HepG2 (cell line): Measurements from ENCODE around the gene TNPO3. TPM values are rescaled to one million over a fixed set of nuclear protein-coding genes. Genes with fewer than 3 reads are reported as not detected.
A peak's percentile ranks its signal among the peaks of the same experiment; 100 is the strongest.

Source experiments
- ATF6 ChIP-seq: sonication (generic); formaldehyde crosslinking; conservative IDR thresholded peaks from 2 replicates; pipeline ENCODE4 v1.4.0; 2020; ENCODE audit warnings: missing genetic modification reagents
- ATF7 ChIP-seq, 2 experiments: fragments of 450-650 bp in 1 of 2; sonication (generic) in 1 of 2; formaldehyde crosslinking in 1 of 2; IDR thresholded peaks; 2 replicates each; pipeline versions ENCODE4 v1.4.0 to v1.6.1; 2016 to 2020; ENCODE audit warnings: antibody characterized with exemption in 1 of 2, mild to moderate bottlenecking in 1 of 2, missing genetic modification reagents in 1 of 2
- BHLHE40 ChIP-seq: IDR thresholded peaks from 2 replicates; pipeline ENCODE4 v1.6.1; 2011; ENCODE audit warnings: low read length, improper control_type of control experiment
- CBX1 ChIP-seq: IDR thresholded peaks from one replicate; pipeline ENCODE4 v1.6.1; 2016; ENCODE audit warnings: antibody characterized with exemption, low read depth
- CREB1 ChIP-seq, 2 experiments: fragments of 450-650 bp in 1 of 2; IDR thresholded peaks; 2 replicates each; pipeline ENCODE4 v1.6.1; 2016 to 2017; ENCODE audit warnings: control low read depth in 1 of 2, mild to moderate bottlenecking in 1 of 2, missing compliant biosample characterization in 1 of 2, missing genetic modification characterization in 1 of 2
- E2F2 ChIP-seq: sonication (generic); formaldehyde crosslinking; IDR thresholded peaks from 2 replicates; pipeline ENCODE4 v1.4.0; 2020; ENCODE audit warnings: missing genetic modification reagents, borderline replicate concordance
- EZH2 ChIP-seq: conservative IDR thresholded peaks from 2 replicates; pipeline ENCODE4 v1.6.1; 2012; ENCODE audit warnings: mild to moderate bottlenecking, low read depth, low read length, moderate library complexity
- HOXA3 ChIP-seq: sonication (generic); formaldehyde crosslinking; IDR thresholded peaks from 2 replicates; pipeline ENCODE4 v1.5.0; 2020; ENCODE audit warnings: missing genetic modification reagents
- KLF6 ChIP-seq: IDR thresholded peaks from 2 replicates; pipeline ENCODE4 v1.8.0; 2016; ENCODE audit warnings: missing biosample characterization, missing genetic modification reagents
- MTF2 ChIP-seq: sonication (generic); formaldehyde crosslinking; IDR thresholded peaks from 2 replicates; pipeline ENCODE4 v1.5.0; 2020; ENCODE audit warnings: missing genetic modification reagents, borderline replicate concordance
- NR2C2 ChIP-seq: sonication (generic); formaldehyde crosslinking; IDR thresholded peaks from 2 replicates; pipeline ENCODE4 v1.4.0; 2020; ENCODE audit warnings: missing genetic modification reagents, mild to moderate bottlenecking, moderate library complexity, borderline replicate concordance
- PHF8 ChIP-seq: sonication (generic); formaldehyde crosslinking; IDR thresholded peaks from 2 replicates; pipeline ENCODE4 v1.5.0; 2020; ENCODE audit warnings: missing genetic modification reagents
- TGIF2 ChIP-seq: IDR thresholded peaks from 2 replicates; pipeline ENCODE4 v1.6.1; 2016; ENCODE audit warnings: control low read depth, missing compliant biosample characterization
- THAP11 ChIP-seq: IDR thresholded peaks from 2 replicates; pipeline ENCODE4 v1.6.1; 2016; ENCODE audit warnings: missing biosample characterization, missing genetic modification reagents
- ZGPAT ChIP-seq: IDR thresholded peaks from 2 replicates; pipeline ENCODE4 v1.6.1; 2016; ENCODE audit warnings: mild to moderate bottlenecking
- ZNF143 ChIP-seq: sonication (generic); formaldehyde crosslinking; IDR thresholded peaks from 2 replicates; pipeline ENCODE4 v1.4.0; 2020; ENCODE audit warnings: missing genetic modification reagents
- ZNF263 ChIP-seq: sonication (generic); formaldehyde crosslinking; IDR thresholded peaks from 2 replicates; pipeline ENCODE4 v1.4.0; 2020; ENCODE audit warnings: missing genetic modification reagents
- ZNF331 ChIP-seq: sonication (generic); formaldehyde crosslinking; IDR thresholded peaks from 2 replicates; pipeline ENCODE4 v1.4.0; 2020; ENCODE audit warnings: missing genetic modification reagents
- ZNF367 ChIP-seq: sonication (generic); formaldehyde crosslinking; IDR thresholded peaks from 2 replicates; pipeline ENCODE4 v1.4.0; 2020; ENCODE audit warnings: missing genetic modification reagents, borderline replicate concordance
- ZNF543 ChIP-seq: sonication (generic); formaldehyde crosslinking; IDR thresholded peaks from 2 replicates; pipeline ENCODE4 v1.4.0; 2020; ENCODE audit warnings: mild to moderate bottlenecking, missing genetic modification reagents
- ZNF552 ChIP-seq: sonication (generic); formaldehyde crosslinking; IDR thresholded peaks from 2 replicates; pipeline ENCODE4 v1.9.0; 2022; ENCODE audit warnings: missing genetic modification reagents, mild to moderate bottlenecking, borderline replicate concordance
- ZNF562 ChIP-seq: sonication (generic); formaldehyde crosslinking; IDR thresholded peaks from 2 replicates; pipeline ENCODE4 v1.8.0; 2022; ENCODE audit warnings: missing genetic modification reagents, borderline replicate concordance
- ZNF713 ChIP-seq: sonication (generic); formaldehyde crosslinking; IDR thresholded peaks from 2 replicates; pipeline ENCODE4 v1.4.0; 2020; ENCODE audit warnings: mild to moderate bottlenecking, missing genetic modification reagents
- ZNF850 ChIP-seq: sonication (generic); formaldehyde crosslinking; conservative IDR thresholded peaks from 2 replicates; pipeline ENCODE4 v1.9.0; 2021; ENCODE audit warnings: mild to moderate bottlenecking, missing genetic modification reagents
- ZSCAN25 ChIP-seq: sonication (generic); formaldehyde crosslinking; IDR thresholded peaks from 2 replicates; pipeline ENCODE4 v1.8.0; 2022; ENCODE audit warnings: mild to moderate bottlenecking, missing genetic modification reagents
- polyA plus RNA-seq, 8 experiments: library from polyadenylated mRNA; depleted of rRNA in 3 of 8; stranded (reverse) in 7 of 8; unstranded in 1 of 8; fragments of >200 nt; fragmentation: Illumina TruSeq in 4 of 8; extraction: Trizol in 4 of 8; gene quantifications; 2 replicates each; pipeline versions ENCODE4 v1.2.1 to v1.2.3, GENCODE V29; 2011 to 2016; ENCODE audit warnings: low read depth in 4 of 8, missing spikeins in 1 of 8, mixed read lengths in 1 of 8; ENCODE audit not compliant: insufficient read depth in 1 of 8
- total RNA-seq, 5 experiments: library from RNA; depleted of rRNA; stranded (reverse); fragments of >200 nt; fragmentation: Illumina TruSeq; extraction: Trizol; gene quantifications; 2 replicates each; pipeline ENCODE4 v1.2.3, GENCODE V29; 2016; ENCODE audit warnings: low read depth in 1 of 5
- TF ChIP-seq, protein P1 (sequence below): sonication (generic); formaldehyde crosslinking; IDR thresholded peaks from 2 replicates; pipeline ENCODE4 v1.4.0; 2020; ENCODE audit warnings: mild to moderate bottlenecking, missing genetic modification reagents

The TNPO3 gene
- total and polyA plus RNA-seq, 2 of the 13 experiments (the other 11 are each of a cell fraction or from before 2014, with no cell fraction given), result 23.8 to 44.6 TPM

GRCh38 chr7:129091484-129092002 lies 36.6 kb upstream of the TNPO3 start (continued):
- TF ChIP-seq ZGPAT (CRISPR knock-in tag), result 0 out of 2 replicates have a peak, but pooled peaks have one; percentile 21
- TF ChIP-seq ZSCAN25, result no peak
- 0 out of 2 replicates have a peak, but pooled peaks have one; percentile 13 for TF ChIP-seq TGIF2 (CRISPR knock-in tag)
- TF ChIP-seq E2F2 (CRISPR knock-in tag), result no peak
- no peak for TF ChIP-seq ATF6 (CRISPR knock-in tag)
- TF ChIP-seq EZH2, result no peak
- TF ChIP-seq ZNF552 (CRISPR knock-in tag), result no peak
- no peak for TF ChIP-seq CREB1 (IDR thresholded peaks at IDR 0.05)
- no peak for TF ChIP-seq CREB1 (CRISPR knock-in tag; IDR thresholded peaks at IDR 0.05)
- TF ChIP-seq ZNF263 (CRISPR knock-in tag), result no peak
- TF ChIP-seq BHLHE40, result no peak
- TF ChIP-seq CBX1, result no peak
- TF ChIP-seq, protein P1, sequence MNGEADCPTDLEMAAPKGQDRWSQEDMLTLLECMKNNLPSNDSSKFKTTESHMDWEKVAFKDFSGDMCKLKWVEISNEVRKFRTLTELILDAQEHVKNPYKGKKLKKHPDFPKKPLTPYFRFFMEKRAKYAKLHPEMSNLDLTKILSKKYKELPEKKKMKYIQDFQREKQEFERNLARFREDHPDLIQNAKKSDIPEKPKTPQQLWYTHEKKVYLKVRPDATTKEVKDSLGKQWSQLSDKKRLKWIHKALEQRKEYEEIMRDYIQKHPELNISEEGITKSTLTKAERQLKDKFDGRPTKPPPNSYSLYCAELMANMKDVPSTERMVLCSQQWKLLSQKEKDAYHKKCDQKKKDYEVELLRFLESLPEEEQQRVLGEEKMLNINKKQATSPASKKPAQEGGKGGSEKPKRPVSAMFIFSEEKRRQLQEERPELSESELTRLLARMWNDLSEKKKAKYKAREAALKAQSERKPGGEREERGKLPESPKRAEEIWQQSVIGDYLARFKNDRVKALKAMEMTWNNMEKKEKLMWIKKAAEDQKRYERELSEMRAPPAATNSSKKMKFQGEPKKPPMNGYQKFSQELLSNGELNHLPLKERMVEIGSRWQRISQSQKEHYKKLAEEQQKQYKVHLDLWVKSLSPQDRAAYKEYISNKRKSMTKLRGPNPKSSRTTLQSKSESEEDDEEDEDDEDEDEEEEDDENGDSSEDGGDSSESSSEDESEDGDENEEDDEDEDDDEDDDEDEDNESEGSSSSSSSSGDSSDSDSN (CRISPR knock-in tag), result no peak
- no peak for TF ChIP-seq MTF2 (CRISPR knock-in tag)
- no peak for TF ChIP-seq THAP11 (CRISPR knock-in tag)
- TF ChIP-seq ZNF143 (CRISPR knock-in tag), result no peak
- TF ChIP-seq ZNF543, result no peak
- no peak for TF ChIP-seq ZNF367 (CRISPR knock-in tag)
- no peak for TF ChIP-seq NR2C2 (CRISPR knock-in tag)
- TF ChIP-seq ZNF331 (CRISPR knock-in tag), result peak; percentile 46; the same call in 1 of the 2 replicates
- TF ChIP-seq ZNF850 (CRISPR knock-in tag), result no peak
- TF ChIP-seq ATF7 (IDR thresholded peaks at IDR 0.05), result no peak
- TF ChIP-seq ATF7 (CRISPR knock-in tag; IDR thresholded peaks at IDR 0.05), result no peak
- TF ChIP-seq HOXA3, result no peak
- TF ChIP-seq KLF6 (CRISPR knock-in tag), result no peak
- TF ChIP-seq ZNF562 (CRISPR knock-in tag), result no peak
- 0 out of 2 replicates have a peak, but pooled peaks have one; percentile 28 for TF ChIP-seq PHF8
- TF ChIP-seq ZNF713 (CRISPR knock-in tag), result no peak
